SK-N-MC (cell line): ENCODE measurements around the gene BCL11B.

ENCODE experiments used
- EZH2 ChIP-seq: fragments of 200-600 bp; sonication (generic); IDR thresholded peaks from one replicate; pipeline ENCODE4 v1.6.1; 2017; ENCODE audit warnings: antibody characterized with exemption
- FOXP2 ChIP-seq: optimal IDR thresholded peaks from 2 replicates; pipeline ENCODE3; 2011; ENCODE audit warnings: mild to moderate bottlenecking, moderate library complexity; ENCODE audit not compliant: insufficient read depth; ENCODE audit errors: extremely low read length, control extremely low read depth
- POLR2AphosphoS5 ChIP-seq: IDR thresholded peaks from 2 replicates; pipeline ENCODE4 v1.6.1; 2012; ENCODE audit warnings: mild to moderate bottlenecking, low read depth, low read length, borderline replicate concordance

GRCh38 chr14:99235582-99236320, 36.2 kb downstream of the BCL11B start:
- TF ChIP-seq EZH2 (no peak), POLR2AphosphoS5 (no peak; the same call in 1 of the 2 replicates), FOXP2 (no peak)
